HCT116 (cell line): ENCODE results near the gene YIPF3.

Experiments used
- CTCF ChIP-seq, 3 experiments: fragments of 200-600 bp in 1 of 3; sonication (generic) in 1 of 3; IDR thresholded peaks in 2 of 3; conservative IDR thresholded peaks in 1 of 3; 2 replicates each; pipeline ENCODE4 v1.5.1; 2012 to 2017; ENCODE audit warnings: low read depth in 2 of 3, low read length in 2 of 3, antibody characterized with exemption in 1 of 3, borderline replicate concordance in 1 of 3, control low read depth in 1 of 3, mild to moderate bottlenecking in 1 of 3, mixed read lengths in 1 of 3, mixed run types in 1 of 3, moderate library complexity in 1 of 3; ENCODE audit not compliant: insufficient read depth in 1 of 3
- EZH2 ChIP-seq: fragments of 200-600 bp; sonication (generic); IDR thresholded peaks from 2 replicates; pipeline ENCODE4 v1.6.1; 2017; ENCODE audit warnings: antibody characterized with exemption, mixed run types
- EZH2phosphoT487 ChIP-seq: fragments of 200-600 bp; IDR thresholded peaks from 2 replicates; pipeline ENCODE4 v1.6.1; 2018; ENCODE audit warnings: antibody characterized with exemption, borderline replicate concordance
- JUND ChIP-seq: IDR thresholded peaks from 2 replicates; pipeline ENCODE4 v1.6.1; 2012
- MAX ChIP-seq: IDR thresholded peaks from 2 replicates; pipeline ENCODE4 v1.6.1; 2012
- POLR2A ChIP-seq: IDR thresholded peaks from 2 replicates; pipeline ENCODE4 v1.7.0; 2011; ENCODE audit warnings: borderline replicate concordance; ENCODE audit not compliant: insufficient read depth, insufficient read length; ENCODE audit errors: extremely low read depth
- POLR2AphosphoS5 ChIP-seq: IDR thresholded peaks from 2 replicates; pipeline ENCODE4 v1.6.1; 2011; ENCODE audit warnings: mild to moderate bottlenecking, low read depth, low read length, moderate library complexity
- RAD21 ChIP-seq: IDR thresholded peaks from 2 replicates; pipeline ENCODE4 v1.6.1; 2012; ENCODE audit warnings: low read depth, mild to moderate bottlenecking
- REST ChIP-seq: IDR thresholded peaks from 2 replicates; pipeline ENCODE4 v1.6.1; 2012; ENCODE audit warnings: low read depth
- YY1 ChIP-seq: IDR thresholded peaks from 2 replicates; pipeline ENCODE4 v1.6.1; 2011; ENCODE audit warnings: low read length, low read depth, moderate library complexity, mild to moderate bottlenecking; ENCODE audit not compliant: insufficient replicate concordance; ENCODE audit errors: extremely low read depth
- ZFX ChIP-seq: fragments of 450-650 bp; IDR thresholded peaks from 2 replicates; pipeline ENCODE4 v1.6.1; 2017
- ZNF274 ChIP-seq: fragments of 200-500 bp; sonication (Bioruptor generic); IDR thresholded peaks from 2 replicates; pipeline ENCODE4 v1.6.1; 2014; ENCODE audit warnings: mild to moderate bottlenecking, low read depth, low read length, inconsistent platforms

- no peak for TF ChIP-seq REST
- TF ChIP-seq YY1: no peak
- no peak for TF ChIP-seq POLR2A
- no peak for TF ChIP-seq ZFX
- TF ChIP-seq EZH2phosphoT487: no peak
- TF ChIP-seq CTCF (IDR thresholded peaks at IDR 0.05 in 2 of 3, conservative IDR thresholded peaks at IDR 0.05 in 1 of 3; ENCODE audit: borderline replicate concordance in 1 of 3, insufficient read depth in 1 of 3, low read depth in 2 of 3, low read length in 2 of 3): no peak
- TF ChIP-seq MAX: no peak
- no peak for TF ChIP-seq POLR2AphosphoS5
- no peak for TF ChIP-seq ZNF274
- TF ChIP-seq RAD21: no peak
- no peak for TF ChIP-seq EZH2
- no peak for TF ChIP-seq JUND
These were observed 28.0 kb downstream of the YIPF3 start for GRCh38 chr6:43488667-43489276.
